Measurements from ENCODE around the gene HDAC7.
"Not testable (repeated sequence)": the region's sequence is repeated elsewhere in the genome, so short reads cannot be mapped to it uniquely, and the experiment has no call there.

The HDAC7 gene

DNA sequence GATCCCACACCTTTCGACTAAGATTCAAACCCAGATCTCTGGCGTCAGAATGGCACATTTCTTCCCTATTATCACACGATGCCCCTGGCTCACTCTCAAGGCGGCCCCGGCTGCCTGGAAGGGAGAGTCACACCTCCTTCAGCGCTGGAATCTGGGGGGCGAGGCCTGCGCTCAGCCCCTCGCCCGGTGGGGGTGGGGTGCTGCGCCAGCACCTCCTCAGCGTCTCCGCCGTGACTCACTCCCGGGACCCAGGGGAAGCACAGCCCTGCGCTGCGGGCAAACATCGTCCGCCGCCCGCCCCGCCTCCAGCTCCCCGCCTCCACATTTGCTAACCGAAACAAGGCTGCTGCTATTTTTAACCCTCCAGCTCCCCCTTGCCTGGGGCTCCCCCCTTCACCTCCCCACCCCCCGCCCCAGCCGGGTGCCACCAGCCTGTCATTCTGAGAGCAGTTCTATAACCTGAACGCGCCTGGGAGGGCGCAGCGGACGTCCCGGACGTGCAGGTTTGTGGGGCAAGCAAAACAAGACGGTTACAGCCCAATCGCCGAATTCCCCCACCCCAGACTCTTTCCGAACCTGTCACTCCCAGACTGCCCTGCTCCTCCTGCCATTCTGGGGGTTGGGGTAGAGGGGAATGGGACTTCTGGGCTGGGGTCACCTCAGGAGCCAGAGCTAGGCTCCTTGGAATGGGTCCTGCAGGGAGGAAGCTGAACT lies 6.7 kb downstream of the HDAC7 start:
- peak; percentile 86 for DNase-seq (ENCODE audit: low read depth)

DNA sequence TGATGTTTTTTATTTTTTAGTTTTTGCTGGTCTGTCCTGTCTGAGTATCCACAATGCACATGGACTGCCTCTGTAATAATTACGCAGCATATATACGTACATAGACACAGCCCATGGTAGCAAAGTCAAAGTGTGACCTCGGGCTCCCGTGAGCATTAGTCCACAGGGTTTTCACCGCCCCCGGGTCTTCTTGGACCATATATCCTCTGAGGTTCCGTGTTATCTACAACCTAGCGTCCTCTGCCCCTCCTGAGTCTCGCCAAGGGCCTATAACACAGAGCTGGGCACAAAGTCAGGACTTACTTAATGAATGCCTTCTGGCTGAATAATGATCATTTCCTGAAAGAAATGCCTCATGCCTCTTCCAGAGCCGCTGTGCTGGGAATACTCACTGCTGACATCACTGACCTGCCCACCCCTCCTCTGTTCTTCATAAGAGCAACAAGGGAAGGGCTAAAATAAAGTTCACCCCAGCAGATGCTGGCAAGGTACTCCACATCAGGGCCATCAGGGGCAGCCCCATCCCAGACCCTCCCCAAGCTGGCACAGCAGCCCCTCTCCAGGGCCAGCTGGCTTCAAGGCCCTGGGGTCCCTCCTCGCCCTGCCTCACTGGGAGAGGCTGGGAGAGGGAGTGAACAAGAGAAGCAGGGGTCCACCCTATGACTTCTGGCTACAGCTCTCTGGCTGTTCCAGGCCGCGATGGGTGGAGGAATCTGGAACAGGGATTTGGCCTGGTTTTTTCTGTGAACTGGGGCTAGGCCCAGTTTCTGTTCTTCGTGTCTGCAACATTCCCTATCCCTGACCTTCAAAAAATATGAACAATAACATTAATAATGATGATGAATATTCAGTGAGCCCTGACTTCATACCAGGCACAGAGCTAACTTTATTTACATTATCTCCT lies 7.9 kb downstream of the HDAC7 start:
- peak; percentile 85 for DNase-seq (ENCODE audit: low read depth)

DNA sequence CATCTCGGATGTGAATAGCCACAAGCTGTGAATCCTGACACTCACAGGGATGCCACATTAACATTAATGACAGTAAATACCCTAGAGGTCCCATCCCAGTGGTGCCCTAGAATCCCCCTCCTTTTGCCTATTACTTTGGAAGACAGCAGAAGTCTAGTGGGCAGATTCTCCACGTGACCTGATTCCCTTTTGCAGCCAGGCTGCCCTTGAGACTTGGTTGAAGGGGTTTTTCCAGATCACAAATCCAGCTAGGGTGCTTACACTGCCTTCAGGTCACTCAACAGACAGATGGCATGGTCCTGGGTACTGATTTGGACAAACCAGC lies 8.7 kb downstream of the HDAC7 start:
- no peak for DNase-seq (ENCODE audit: low read depth)

DNA sequence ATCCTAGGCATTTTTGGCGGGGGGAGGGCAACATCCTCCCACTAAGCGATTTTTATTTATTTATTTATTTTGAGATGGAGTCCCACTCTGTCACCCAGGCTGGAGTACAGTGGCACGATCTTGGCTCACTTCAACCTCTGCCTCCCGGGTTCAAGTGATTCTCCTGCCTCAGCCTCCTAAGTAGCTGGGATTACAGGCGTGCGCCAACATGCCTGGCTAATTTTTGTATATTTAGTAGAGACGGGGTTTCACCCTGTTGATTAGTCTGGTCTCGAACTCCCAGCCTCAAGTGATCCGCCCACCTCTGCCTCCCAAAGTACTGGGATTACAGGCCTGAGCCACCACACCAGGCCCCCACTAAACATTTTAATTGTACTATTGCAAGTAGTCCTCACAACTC lies 10.2 kb downstream of the HDAC7 start:
- not testable (repeated sequence) for DNase-seq (ENCODE audit: low read depth)

DNA sequence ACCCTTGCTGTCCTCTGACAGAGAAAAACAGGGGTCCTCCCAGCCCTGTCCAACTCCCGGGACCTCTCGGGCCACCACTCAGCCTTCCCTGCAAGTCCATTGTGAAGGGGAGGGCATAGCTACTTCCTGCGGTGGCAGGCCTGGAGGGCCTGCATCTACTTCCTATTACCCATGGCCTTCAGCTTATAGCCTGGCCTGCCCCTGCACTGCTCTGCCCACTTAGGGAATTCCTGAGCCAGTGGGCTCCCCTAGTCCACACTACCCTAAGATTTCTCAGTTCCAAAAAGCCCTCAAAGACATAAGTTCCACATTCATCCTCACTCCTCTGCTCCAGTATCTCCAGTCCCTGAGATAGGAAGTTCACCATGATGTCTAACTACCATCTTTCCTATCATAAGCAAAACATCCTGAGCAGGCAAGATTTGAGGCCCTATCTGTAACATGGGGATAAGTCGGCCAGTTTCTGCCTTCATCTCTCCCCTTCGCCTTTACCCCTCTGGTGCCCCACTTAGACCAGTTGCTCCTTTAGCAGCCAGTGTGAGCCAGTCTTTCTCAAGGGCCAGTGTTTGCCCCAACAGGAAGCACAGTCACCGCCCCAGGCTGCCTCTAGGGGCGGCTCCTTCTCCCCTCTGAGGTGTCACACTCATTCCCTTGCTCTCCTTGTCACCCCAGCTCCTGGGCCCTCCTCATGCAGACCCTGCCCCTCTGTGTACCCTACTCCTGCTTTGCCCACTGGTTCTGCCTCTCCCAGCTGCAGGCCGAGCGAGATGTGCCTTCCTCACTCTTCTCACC lies 10.9 kb downstream of the HDAC7 start:
- DNase-seq (ENCODE audit: low read depth): no peak

DNA sequence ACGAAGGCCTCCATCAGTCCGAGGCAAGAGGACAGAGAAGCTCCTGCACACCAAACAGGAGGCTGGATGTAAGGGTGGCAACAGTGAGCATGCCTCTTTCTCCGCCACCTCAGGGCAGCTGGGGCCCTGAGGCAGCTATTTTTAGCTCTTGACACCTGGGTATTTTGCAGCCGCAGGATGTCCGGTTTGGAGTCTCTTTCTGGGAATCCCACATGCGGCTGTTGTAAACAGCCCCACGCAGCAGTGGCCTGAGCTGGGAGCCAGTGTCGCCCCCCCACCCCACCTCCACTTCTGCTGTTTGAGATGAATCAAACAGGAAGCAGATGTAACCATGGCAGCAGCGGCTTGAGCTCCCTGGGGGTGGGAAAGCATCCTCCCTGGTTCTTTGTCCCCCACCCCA lies 11.7 kb downstream of the HDAC7 start:
- DNase-seq (ENCODE audit: low read depth): peak; percentile 54

DNA sequence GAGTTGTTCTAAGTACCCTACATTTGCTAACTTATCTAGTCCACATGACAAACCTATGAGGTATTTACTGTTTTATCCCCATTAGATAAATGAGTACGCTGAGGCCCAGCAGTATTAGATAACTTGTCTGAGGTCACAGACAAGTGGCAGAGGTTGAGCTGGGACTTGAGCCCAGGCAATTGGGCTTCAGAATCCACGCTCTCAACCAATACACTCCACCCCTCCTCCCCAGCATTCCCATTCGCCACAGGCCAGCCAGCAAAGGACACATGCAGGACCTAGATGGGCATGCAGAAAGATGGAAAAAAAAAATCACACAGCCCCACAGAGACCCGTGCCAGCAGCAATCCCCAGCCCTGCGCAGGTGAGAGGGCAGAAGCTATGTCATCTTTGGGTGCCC lies 12.4 kb downstream of the HDAC7 start:
- no peak for DNase-seq (ENCODE audit: low read depth)

DNA sequence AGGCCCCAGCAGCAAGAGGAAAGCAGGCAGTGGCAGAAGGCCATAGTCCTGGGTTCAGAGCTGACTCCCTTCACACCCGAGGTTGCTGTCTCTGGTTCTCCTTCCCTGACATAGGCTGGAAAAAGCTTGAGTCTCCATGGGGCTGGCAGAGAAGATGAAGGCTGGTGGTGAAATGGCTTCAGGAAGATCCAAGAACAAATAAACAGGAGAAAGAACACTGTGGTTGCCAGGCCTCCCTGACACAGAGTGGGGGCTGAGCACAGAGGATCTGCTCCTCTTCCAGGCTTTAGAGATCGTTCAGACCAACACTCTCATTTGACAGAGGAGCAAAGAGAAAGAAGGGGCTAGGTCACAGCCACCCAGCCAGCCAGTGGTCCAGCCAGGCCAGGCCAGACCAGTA lies 14.3 kb downstream of the HDAC7 start:
- DNase-seq (ENCODE audit: low read depth): peak; percentile 59

DNA sequence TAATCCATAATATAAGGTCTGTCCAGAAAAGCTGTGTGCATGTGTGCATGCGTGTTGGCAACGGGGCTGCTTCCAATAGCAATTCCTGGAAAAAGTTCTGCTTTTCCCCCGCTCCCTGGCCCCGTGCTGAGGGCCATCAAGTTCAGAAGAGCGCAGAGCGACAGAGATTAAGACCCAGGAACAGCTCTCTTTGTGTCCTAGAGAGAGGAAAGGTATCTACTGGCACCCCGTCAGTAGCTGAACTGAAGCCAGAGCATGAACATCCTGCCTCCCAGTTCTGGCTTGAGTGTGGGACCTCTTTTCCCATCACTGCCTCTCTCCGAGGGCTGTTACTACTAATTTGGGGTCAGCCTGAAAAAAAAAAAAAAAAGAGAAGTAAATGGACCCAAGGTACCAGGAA lies 15.5 kb downstream of the HDAC7 start:
- no peak for DNase-seq (ENCODE audit: low read depth)

DNA sequence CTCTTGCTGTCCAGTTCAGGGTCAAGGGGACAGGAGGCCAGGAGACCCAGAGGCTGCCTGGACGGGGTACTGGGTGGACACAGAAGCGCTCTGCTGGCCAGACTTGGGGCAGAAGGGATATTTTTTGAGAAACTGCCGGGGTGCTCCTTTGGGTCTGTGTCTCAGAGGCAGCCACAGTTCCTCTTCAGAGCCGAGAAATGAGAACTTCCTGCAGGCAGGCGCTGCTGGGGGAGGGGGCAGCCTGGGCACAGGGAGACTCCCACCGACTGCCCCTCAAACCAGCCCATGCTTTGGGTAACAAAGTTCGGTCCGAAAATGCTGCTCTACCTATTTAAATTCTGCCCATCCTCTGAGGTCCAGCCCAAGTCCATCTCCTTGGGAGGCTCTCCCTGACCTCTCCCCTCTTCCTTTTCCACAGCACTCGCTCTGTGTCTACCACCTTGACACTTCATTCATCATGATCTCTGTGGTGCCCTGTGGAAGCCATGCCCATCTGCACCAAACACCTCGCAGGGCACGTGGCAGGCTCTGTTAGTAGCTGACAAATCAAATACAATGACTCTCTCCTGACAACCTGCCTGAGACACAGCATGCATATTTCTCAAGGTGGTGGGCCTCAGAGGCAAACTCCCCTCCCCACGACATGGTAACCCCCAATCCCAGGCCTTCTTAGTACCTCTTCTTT lies 16.4 kb downstream of the HDAC7 start:
- DNase-seq (ENCODE audit: low read depth): no peak

DNA sequence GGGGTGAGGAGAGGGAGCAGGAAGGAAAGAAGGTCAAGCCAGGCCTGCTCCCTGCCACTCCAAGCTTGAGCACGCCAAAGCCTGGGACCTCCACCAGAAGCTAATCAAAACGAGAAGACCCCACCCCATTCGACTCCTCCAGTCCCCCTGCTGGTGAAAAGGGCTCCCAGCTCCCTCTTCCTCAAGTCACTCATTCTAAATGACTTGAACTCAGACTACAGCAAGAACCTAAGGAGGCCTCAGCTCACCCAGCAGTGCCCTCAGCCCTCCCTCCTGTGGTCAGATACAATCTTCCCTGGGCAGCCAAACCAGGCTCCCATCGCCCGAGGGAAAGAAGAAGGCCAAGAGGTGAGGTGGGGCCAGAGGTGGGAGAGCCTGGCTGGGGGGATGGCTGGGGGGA lies 17.4 kb downstream of the HDAC7 start:
- DNase-seq (ENCODE audit: low read depth): peak; percentile 54

DNA sequence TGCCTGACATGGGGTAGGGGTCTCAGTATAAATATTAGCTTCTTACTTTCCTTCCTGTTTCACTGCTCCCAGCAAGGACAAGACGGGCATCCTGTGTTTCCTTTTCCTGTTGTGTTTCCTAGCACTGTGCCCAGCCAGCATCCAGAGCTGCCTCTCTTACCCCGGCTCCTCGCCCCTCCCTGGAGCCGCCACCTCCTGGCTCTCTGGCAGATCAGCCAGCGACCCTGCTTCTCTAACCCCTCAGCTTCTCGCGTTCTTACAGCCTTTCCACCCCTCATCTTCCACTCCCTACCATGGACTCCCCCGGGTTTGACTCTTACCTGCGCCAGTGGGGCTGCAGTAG lies 17.8 kb downstream of the HDAC7 start:
- DNase-seq (ENCODE audit: low read depth): no peak

DNA sequence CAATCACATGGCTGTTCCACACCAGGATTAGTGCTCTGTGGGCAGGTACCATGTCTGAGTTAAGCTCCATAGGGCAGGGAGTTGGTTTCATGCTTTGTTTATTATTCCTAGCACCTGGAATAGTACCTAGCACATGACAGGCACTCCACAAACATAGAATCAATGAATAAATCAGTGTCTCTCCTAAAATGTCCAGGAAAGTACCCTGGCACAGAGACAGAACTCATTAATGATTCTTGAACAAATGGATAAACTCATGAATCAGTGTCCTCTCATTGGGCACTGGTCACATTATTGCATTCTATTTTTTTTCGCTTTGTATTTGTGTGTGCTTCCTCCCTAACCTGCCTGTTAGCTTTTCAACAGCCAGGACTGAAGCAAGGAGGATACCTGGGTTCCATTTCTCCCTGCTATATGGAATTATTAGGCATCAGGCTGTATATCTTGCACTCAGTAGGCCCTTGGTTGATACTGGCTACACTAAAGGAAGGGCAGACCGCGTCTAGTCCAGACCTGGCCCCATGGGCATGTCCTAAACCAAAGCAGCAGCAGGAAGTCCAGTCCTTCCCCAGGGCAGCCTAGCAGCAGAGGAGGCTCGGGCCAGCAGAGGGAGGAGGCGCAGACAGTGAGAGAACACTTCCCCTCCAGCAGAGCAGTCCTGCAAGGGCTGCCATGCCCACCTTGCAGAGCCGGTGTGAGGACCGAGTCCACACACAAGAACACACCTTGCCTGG lies 18.4 kb downstream of the HDAC7 start:
- no peak for DNase-seq (ENCODE audit: low read depth)

DNA sequence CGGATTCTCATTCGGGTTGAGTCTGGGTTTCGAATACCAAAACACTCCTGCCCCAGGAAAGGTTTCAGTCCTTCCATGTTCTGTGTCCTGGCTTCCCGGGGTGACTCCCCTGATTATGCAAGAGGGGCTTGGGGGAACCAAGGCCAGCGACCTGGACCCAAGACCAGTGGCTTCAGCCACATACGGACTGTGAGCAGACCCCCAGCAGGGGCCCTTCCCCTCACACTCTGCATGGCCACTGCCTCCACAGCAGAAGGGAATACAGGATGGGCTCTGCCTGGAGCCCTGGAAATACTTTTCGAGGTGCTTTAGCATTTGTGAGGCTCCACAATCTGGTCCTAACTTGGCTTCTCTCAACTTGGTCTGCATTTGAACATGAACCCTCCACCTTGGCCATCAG lies 19.1 kb downstream of the HDAC7 start:
- DNase-seq (ENCODE audit: low read depth): no peak

DNA sequence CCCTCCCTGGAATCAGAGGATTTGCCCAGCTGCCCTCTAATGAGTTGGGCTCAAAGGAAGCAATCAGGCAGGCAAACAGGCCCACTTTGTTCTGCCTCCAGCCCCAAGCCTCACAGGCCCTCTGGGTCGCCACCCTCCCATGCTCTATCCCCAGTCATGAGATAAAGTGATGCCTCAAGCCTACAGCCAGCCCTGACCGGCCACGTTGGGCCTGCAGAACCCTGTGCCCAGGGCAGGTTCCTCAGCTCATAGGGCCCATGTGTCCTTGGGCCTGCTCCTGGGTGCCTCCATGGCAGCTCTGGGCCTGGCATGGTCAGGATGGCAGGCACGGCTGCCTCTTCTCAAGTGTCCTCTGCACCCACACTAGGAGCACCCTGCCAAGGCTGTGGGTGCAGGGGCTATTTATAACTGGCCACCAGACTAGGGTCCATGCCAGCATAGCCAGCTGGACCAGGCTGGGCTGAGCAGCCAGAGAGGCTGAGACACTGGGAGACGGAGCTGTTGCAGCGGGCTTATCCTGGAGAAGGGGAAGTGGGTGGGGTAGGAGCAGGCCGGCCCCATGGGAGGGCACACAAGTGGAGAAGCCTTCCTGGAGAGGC lies 20.2 kb downstream of the HDAC7 start:
- DNase-seq (ENCODE audit: low read depth): no peak

DNA sequence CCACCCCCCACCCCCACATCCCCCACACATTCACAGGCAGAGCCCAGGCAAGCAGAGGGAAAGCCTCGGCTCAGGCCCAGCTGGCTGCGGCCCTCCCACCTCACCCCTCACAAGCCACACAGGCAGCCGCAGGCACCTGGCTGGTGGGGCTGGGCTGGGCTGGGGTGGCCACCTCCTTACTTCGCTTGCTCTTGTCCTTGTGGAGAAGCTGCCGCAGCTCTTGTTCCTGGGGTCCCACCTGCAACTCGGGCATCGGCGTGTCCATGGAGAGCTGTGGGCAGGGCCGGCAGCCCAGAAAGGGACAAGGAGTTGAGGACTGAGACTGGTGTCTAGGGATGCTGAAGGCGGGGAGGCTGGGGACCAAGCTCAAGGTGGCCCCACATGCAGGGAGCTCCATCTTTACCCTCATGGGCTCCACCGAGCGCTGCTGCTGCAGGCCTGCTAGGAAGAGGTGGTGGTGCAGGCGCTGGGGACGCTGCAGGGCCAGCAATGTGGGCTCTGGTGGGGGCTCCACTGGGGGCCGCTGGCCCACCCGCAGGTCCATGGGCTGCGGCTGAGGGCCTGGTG lies 21.2 kb downstream of the HDAC7 start:
- no peak for DNase-seq (ENCODE audit: low read depth)

DNA sequence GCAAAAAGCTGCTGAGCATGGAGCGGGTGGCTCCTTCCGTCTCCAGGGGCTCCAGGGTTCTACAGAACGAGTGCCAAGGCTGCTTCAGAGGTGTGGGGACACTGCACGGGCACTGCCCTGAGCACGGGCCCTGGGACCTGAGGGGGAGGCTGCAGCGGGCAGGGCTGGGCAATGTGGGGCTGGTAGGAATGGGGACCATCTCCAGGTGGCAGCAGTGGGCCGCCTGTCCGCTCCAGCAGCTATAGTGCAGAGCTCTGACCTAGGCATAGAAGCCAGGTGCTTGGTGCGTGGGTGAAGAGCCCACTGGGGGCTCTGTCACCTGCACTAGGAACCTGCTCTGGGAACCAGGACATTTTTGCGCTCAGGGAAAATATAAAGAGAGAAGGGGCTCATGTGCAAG lies 22.3 kb downstream of the HDAC7 start:
- DNase-seq (ENCODE audit: low read depth): no peak

DNA sequence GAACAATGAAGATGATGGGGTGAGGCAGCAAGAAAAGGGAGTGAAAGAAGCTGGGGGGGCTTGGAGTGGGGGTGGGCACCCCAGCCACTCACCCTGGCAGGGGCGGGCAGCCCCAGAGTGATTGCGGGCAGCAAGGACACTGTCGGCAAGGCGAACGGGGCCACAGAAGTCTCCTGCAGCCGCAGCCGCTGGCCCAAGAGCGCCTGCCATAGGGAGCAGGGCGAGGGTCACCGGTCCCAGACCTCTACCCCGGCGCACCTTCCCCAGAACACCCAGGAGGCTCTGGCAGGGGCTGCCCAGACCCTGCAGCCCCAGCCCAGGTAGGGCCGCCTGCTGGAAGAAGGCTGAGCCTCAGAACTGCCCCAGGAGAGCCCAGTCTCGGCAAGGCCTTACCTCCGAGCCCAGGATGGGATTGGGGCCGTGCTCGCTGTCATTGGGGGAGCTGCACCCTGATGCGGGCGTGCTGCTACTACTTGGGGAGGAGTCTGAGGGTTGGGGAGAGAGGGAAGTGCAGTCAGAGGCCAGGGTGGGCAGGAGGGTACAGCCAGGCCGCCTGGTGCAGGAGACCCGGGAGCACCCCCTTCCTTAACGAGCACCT lies 23.8 kb downstream of the HDAC7 start:
- no peak for DNase-seq (ENCODE audit: low read depth)

DNA sequence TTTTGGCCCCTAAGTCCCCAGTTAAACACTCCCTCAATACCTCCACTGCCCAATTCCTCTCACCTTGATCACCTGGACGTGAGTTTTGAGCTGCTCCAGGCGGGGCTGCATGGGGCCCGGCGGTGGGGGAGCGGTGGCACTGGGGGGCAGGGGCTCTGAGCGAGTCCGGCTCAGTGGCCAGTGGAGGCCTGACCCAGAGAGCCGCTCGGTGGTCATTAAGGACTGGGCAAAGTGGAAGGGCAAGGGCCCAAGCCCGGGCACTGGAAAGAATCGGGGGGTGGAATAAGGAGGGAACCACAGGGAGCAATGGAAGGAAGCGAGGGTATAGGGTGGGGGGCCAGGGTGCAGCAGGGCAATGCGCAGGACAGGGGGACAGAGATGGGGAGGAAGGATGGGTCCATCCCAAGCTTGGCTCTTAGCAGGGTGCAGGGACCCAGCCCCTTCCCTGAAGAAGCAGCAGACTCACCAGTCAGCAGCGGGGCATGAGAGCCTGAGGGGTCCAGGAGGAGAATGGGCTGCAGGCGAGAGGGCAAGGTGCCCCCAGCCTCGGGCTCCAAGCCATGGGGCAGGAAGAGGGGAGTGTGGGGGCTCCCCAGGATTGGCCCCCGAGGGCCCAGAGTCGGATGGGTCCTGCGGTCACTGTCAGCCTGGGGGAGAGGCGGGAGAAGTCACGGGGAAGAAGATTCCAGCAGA lies 24.4 kb downstream of the HDAC7 start:
- DNase-seq (ENCODE audit: low read depth): no peak

DNA sequence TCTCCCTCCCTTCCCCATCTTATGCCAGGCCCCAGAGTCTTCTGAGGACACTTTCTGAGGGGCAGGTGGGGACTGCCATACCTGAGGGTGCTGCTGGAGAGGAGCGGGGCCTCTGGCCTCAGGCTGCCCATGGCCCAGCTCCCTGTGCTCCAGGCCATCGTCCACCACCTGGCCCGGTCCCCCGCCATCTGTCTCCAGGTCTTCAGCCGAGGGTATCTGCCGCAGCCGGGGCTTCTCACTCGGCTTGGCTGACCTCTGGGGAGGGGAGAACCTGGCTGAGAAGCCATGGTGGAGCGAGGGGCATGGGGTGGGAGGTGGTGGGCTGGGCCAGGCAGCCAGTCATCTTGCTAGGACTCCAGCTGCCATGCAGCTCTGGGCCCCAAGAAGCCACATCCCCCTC lies 25.0 kb downstream of the HDAC7 start:
- no peak for DNase-seq (ENCODE audit: low read depth)

Data from amniotic epithelial cell (primary cell).